H1 (cell line): ENCODE results near the gene MIDN. TPM values are rescaled to one million over a fixed set of nuclear protein-coding genes. Genes with fewer than 3 reads are reported as not detected.

Source experiments
- CTCF ChIA-PET: fragments of 300-600 bp; sonication (Branson Sonifier 250); formaldehyde crosslinking; loops from one replicate; lab custom pipeline; 2021; ENCODE audit not compliant: partially characterized antibody; lab: Charles Lee
- POLR2A ChIA-PET: fragments of 300-600 bp; sonication (Branson Sonifier 250); formaldehyde crosslinking; loops from one replicate; lab custom pipeline; 2021; ENCODE audit warnings: inconsistent platforms; ENCODE audit not compliant: partially characterized antibody; lab: Charles Lee
- DNase-seq, 2 experiments: peaks; one replicate each; pipeline versions ENCODE4 v3.0.0 to v3.0.0-alpha.2; 2010 to 2022; ENCODE audit warnings: low spot score in 2 of 2, low read depth in 1 of 2, mixed read lengths in 1 of 2
- FAIRE-seq: peaks from 2 replicates; lab custom pipeline; 2011; peaks lifted over from hg19 to GRCh38; lab: Jason Lieb, UNC
- H2AFZ ChIP-seq: 2 replicates; pipeline ENCODE4 v1.8.1; 2012; ENCODE audit warnings: low read length, inconsistent platforms
- H2AK5ac ChIP-seq: 2 replicates; pipeline ENCODE4 v1.6.1; 2013; ENCODE audit warnings: low read depth, low read length
- H2BK120ac ChIP-seq: replicated peaks from 2 replicates; pipeline ENCODE3; 2013; ENCODE audit warnings: low read depth, low read length, inconsistent platforms
- H2BK12ac ChIP-seq: 2 replicates; pipeline ENCODE4 v1.6.1; 2013; ENCODE audit warnings: low read depth, low read length
- H2BK15ac ChIP-seq: 2 replicates; pipeline ENCODE4 v1.6.1; 2013; ENCODE audit warnings: low read length
- H2BK20ac ChIP-seq: 2 replicates; pipeline ENCODE4 v1.6.1; 2013; ENCODE audit warnings: low read length
- H2BK5ac ChIP-seq: 2 replicates; pipeline ENCODE4 v1.6.1; 2013; ENCODE audit warnings: low read depth, low read length
- H3K14ac ChIP-seq: 2 replicates; pipeline ENCODE4 v1.6.1; 2013; ENCODE audit warnings: inconsistent platforms; ENCODE audit not compliant: insufficient read length
- H3K18ac ChIP-seq: 2 replicates; pipeline ENCODE4 v1.6.1; 2013; ENCODE audit warnings: low read length; ENCODE audit errors: extremely low read depth
- H3K23ac ChIP-seq: 2 replicates; pipeline ENCODE4 v1.6.1; 2013; ENCODE audit warnings: inconsistent platforms; ENCODE audit not compliant: insufficient read length
- H3K23me2 ChIP-seq: 2 replicates; pipeline ENCODE4 v1.6.1; 2013; ENCODE audit warnings: low read depth, low read length
- H3K27ac ChIP-seq: 2 replicates; pipeline ENCODE4 v1.6.1; 2011; ENCODE audit warnings: low read depth, low read length, inconsistent platforms
- H3K27me3 ChIP-seq, 4 experiments: replicated peaks in 1 of 4; 1 replicate in 1 of 4; 2 replicates in 3 of 4; pipeline versions ENCODE4 v1.6.1 to v1.8.1; 2011 to 2013; ENCODE audit warnings: low read length in 3 of 4, mild to moderate bottlenecking in 3 of 4, inconsistent platforms in 2 of 4, mixed read lengths in 2 of 4, moderate library complexity in 1 of 4; ENCODE audit not compliant: control insufficient read depth in 3 of 4, insufficient read depth in 3 of 4; ENCODE audit errors: extremely low read depth in 1 of 4
- H3K36me3 ChIP-seq, 4 experiments: 2 replicates each; pipeline versions ENCODE4 v1.6.1 to v1.8.1; 2011 to 2013; ENCODE audit warnings: mild to moderate bottlenecking in 4 of 4, low read length in 3 of 4, moderate library complexity in 2 of 4, control low read depth in 1 of 4, inconsistent platforms in 1 of 4; ENCODE audit not compliant: insufficient read depth in 4 of 4, control insufficient read depth in 2 of 4
- H3K4ac ChIP-seq: replicated peaks from 2 replicates; pipeline ENCODE3; 2013; ENCODE audit warnings: low read length, low read depth, mixed read lengths, inconsistent platforms; ENCODE audit not compliant: insufficient read length
- H3K4me1 ChIP-seq, 4 experiments: replicated peaks in 1 of 4; 1 replicate in 1 of 4; 2 replicates in 3 of 4; pipeline versions ENCODE4 v1.6.1 to v1.8.1; 2011 to 2013; ENCODE audit warnings: low read length in 3 of 4, inconsistent platforms in 2 of 4, mixed read lengths in 1 of 4; ENCODE audit not compliant: insufficient read depth in 4 of 4, control insufficient read depth in 3 of 4
- H3K4me2 ChIP-seq, 2 experiments: 2 replicates each; pipeline versions ENCODE4 v1.6.1 to v1.8.1; 2011 to 2013; ENCODE audit warnings: low read depth in 2 of 2, low read length in 2 of 2, control low read depth in 1 of 2, inconsistent platforms in 1 of 2, mild to moderate bottlenecking in 1 of 2; ENCODE audit not compliant: insufficient read depth in 1 of 2
- H3K4me3 ChIP-seq, 4 experiments: fragments of 200-600, 300-600 bp in 1 of 4; sonication (generic), shearing (Covaris generic), sonication (Bioruptor Twin) in 1 of 4; 2 replicates each; pipeline versions ENCODE4 v1.5.1 to v1.8.1; 2011 to 2016; ENCODE audit warnings: low read length in 4 of 4, low read depth in 3 of 4, control low read depth in 2 of 4, inconsistent platforms in 2 of 4, mild to moderate bottlenecking in 2 of 4, mixed read lengths in 1 of 4, moderate library complexity in 1 of 4; ENCODE audit not compliant: insufficient read depth in 2 of 4; ENCODE audit errors: extremely low read depth in 1 of 4
- H3K56ac ChIP-seq: replicated peaks from 2 replicates; pipeline ENCODE3; 2013; ENCODE audit warnings: low read depth, mild to moderate bottlenecking, mixed read lengths, low read length, inconsistent platforms; ENCODE audit not compliant: insufficient read length
- H3K79me1 ChIP-seq: 2 replicates; pipeline ENCODE4 v1.6.1; 2013; ENCODE audit warnings: low read depth, low read length, control low read depth
- H3K79me2 ChIP-seq, 2 experiments: 2 replicates each; pipeline versions ENCODE4 v1.6.1 to v1.8.1; 2012 to 2013; ENCODE audit warnings: low read length in 2 of 2, mild to moderate bottlenecking in 2 of 2, inconsistent platforms in 1 of 2; ENCODE audit not compliant: insufficient read depth in 2 of 2, control insufficient read depth in 1 of 2
- H3K9ac ChIP-seq, 4 experiments: replicated peaks in 1 of 4; 1 replicate in 1 of 4; 2 replicates in 3 of 4; pipeline versions ENCODE4 v1.6.1 to v1.8.1; 2011 to 2013; ENCODE audit warnings: low read depth in 3 of 4, low read length in 3 of 4, control low read depth in 2 of 4, mild to moderate bottlenecking in 2 of 4, moderate library complexity in 2 of 4, inconsistent platforms in 1 of 4; ENCODE audit errors: extremely low read depth in 1 of 4
- H3K9me3 ChIP-seq, 2 experiments: 2 replicates each; pipeline versions ENCODE4 v1.6.1 to v1.8.1; 2012 to 2013; ENCODE audit warnings: mild to moderate bottlenecking in 2 of 2, moderate library complexity in 2 of 2, control low read depth in 1 of 2, inconsistent platforms in 1 of 2, low read depth in 1 of 2, low read length in 1 of 2, mixed read lengths in 1 of 2; ENCODE audit not compliant: insufficient read depth in 2 of 2
- H4K20me1 ChIP-seq, 2 experiments: replicated peaks in 1 of 2; 2 replicates each; pipeline versions ENCODE3 to v1.8.1; 2011 to 2013; ENCODE audit warnings: inconsistent platforms in 2 of 2, low read length in 2 of 2, mild to moderate bottlenecking in 1 of 2; ENCODE audit not compliant: insufficient read depth in 2 of 2, control insufficient read depth in 1 of 2
- H4K5ac ChIP-seq: 2 replicates; pipeline ENCODE4 v1.6.1; 2013; ENCODE audit warnings: low read length, low read depth, mixed read lengths, inconsistent platforms; ENCODE audit not compliant: insufficient read length
- H4K8ac ChIP-seq: 2 replicates; pipeline ENCODE4 v1.8.0; 2013; ENCODE audit warnings: mild to moderate bottlenecking, moderate library complexity, low read length, inconsistent platforms; ENCODE audit not compliant: insufficient read depth; ENCODE audit errors: extremely low read depth
- H4K91ac ChIP-seq: replicated peaks from 2 replicates; pipeline ENCODE3; 2013; ENCODE audit warnings: low read length, mixed read lengths, inconsistent platforms; ENCODE audit not compliant: insufficient read length
- ASH2L ChIP-seq: fragments of 200-600, 300-600 bp; sonication (generic); IDR thresholded peaks from one replicate; pipeline ENCODE4 v1.7.1; 2017; ENCODE audit warnings: low read length
- ATF2 ChIP-seq: IDR thresholded peaks from 2 replicates; pipeline ENCODE4 v1.6.1; 2012; ENCODE audit warnings: low read length, inconsistent platforms
- BACH1 ChIP-seq: IDR thresholded peaks from 2 replicates; pipeline ENCODE4 v1.6.1; 2012; ENCODE audit warnings: low read length, improper control_type of control experiment
- EGR1 ChIP-seq: IDR thresholded peaks from 2 replicates; pipeline ENCODE4 v1.6.1; 2011; ENCODE audit warnings: low read depth, low read length, borderline replicate concordance
- GABPA ChIP-seq: IDR thresholded peaks from 2 replicates; pipeline ENCODE4 v1.6.1; 2011; ENCODE audit warnings: mild to moderate bottlenecking, low read length, moderate library complexity, borderline replicate concordance; ENCODE audit not compliant: insufficient read depth
- HDAC2 ChIP-seq, 2 experiments: fragments of 300-600 bp in 1 of 2; sonication (generic) in 1 of 2; IDR thresholded peaks; 2 replicates each; pipeline ENCODE4 v1.6.1; 2011 to 2012; ENCODE audit warnings: low read depth in 2 of 2, low read length in 2 of 2, mild to moderate bottlenecking in 2 of 2, moderate library complexity in 2 of 2, borderline replicate concordance in 1 of 2, inconsistent platforms in 1 of 2
- MAFK ChIP-seq: IDR thresholded peaks from 2 replicates; pipeline ENCODE4 v1.6.1; 2012; ENCODE audit warnings: low read depth, mild to moderate bottlenecking, improper control_type of control experiment, low read length
- NANOG ChIP-seq: IDR thresholded peaks from 2 replicates; pipeline ENCODE4 v1.6.1; 2011; ENCODE audit warnings: low read length, low read depth, mild to moderate bottlenecking, inconsistent platforms; ENCODE audit not compliant: insufficient read depth, poor library complexity, severe bottlenecking
- RAD21 ChIP-seq, 2 experiments: IDR thresholded peaks in 1 of 2; conservative IDR thresholded peaks in 1 of 2; 2 replicates each; pipeline ENCODE4 v1.6.1; 2011; ENCODE audit warnings: low read depth in 2 of 2, low read length in 2 of 2, improper control_type of control experiment in 1 of 2, inconsistent platforms in 1 of 2, mild to moderate bottlenecking in 1 of 2, moderate library complexity in 1 of 2
- WGBS, 2 experiments: shearing (Covaris generic) in 1 of 2; methylation state at CpG; one replicate each; pipeline versions ENCODE4 v1.1.6 to v1.1.7; 2013 to 2015; ENCODE audit warnings: low lambda C conversion rate in 2 of 2, mixed read lengths in 2 of 2, inconsistent platforms in 1 of 2, low coverage in 1 of 2, missing lambda C conversion rate in 1 of 2; ENCODE audit not compliant: insufficient replicate concordance in 2 of 2, insufficient coverage in 1 of 2, insufficient read length in 1 of 2; ENCODE audit errors: extremely low coverage in 1 of 2, missing lambda C conversion rate in 1 of 2; 5-methylcytosine and 5-hydroxymethylcytosine counted together
- polyA plus RNA-seq, 7 experiments: library from polyadenylated mRNA; depleted of rRNA in 3 of 7; stranded (reverse) in 5 of 7; unstranded in 2 of 7; fragments of >200 nt in 5 of 7; fragments of 200-250 nt in 2 of 7; gene quantifications; 1 replicate in 5 of 7; 2 replicates in 1 of 7; 4 replicates in 1 of 7; pipeline versions ENCODE4 v1.2.1 to v1.2.3, GENCODE V29; 2011 to 2013; ENCODE audit warnings: missing spikeins in 2 of 7, mixed read lengths in 2 of 7
- total RNA-seq: library from RNA; stranded (reverse); fragmentation: NEBNext Ultra II Directional; extraction: Animal tissue kit (Norgen Biotek cat#: 25700); gene quantifications from 2 replicates; pipeline ENCODE4 v1.2.1, GENCODE V29; 2021

The MIDN gene
- total and polyA plus RNA-seq, 2 of the 8 experiments (the other 6 are each of a cell fraction or from before 2014, with no cell fraction given), result 39.8 to 159 TPM

- H2AFZ ChIP-seq, result no peak overlapping the region
- 11% methylated on average over 15 of the region's 59 CpGs; no CpG with 5 or more reads in 1 of the 2 experiments for WGBS, 2 experiments
- TF ChIP-seq HDAC2 (IDR thresholded peaks at IDR 0.05; ENCODE audit: borderline replicate concordance in 1 of 2, low read depth in 2 of 2, low read length in 2 of 2) (0 out of 4 replicates have a peak, but pooled peaks of 1 of the 2 experiments have one; percentile 57), NANOG (no peak), MAFK (no peak), ATF2 (no peak), BACH1 (peak; percentile 81), EGR1 (0 out of 2 replicates have a peak, but pooled peaks have one; percentile 75), ASH2L (peak; percentile 47), GABPA (peak; percentile 44; the same call in 1 of the 2 replicates), RAD21 (IDR thresholded peaks at IDR 0.05 in 1 of 2, conservative IDR thresholded peaks at IDR 0.05 in 1 of 2; ENCODE audit: low read depth in 2 of 2, low read length in 2 of 2) (peak; percentile 55 to 75)
These were observed 18.6 kb downstream of the MIDN start for GRCh38 chr19:1266916-1267476.

More at GRCh38 chr19:1266916-1267476, 18.6 kb downstream of the MIDN start:
- Histone ChIP-seq H3K4ac (peak overlapping the region; percentile 78), H3K4me3 (peak overlapping the region; percentile 33 to 61 (median 42)), H2BK12ac (0 out of 2 replicates have a peak overlapping the region, but pooled peaks have one; percentile 19), H4K91ac (no peak overlapping the region), H3K79me2 (peaks cover 5 to 24% of the 10 kb centered on the region in 2 experiments), H2BK15ac (no peak overlapping the region), H2BK20ac (no peak overlapping the region), H3K4me1 (peaks cover 4 to 59% (median 43%) of the 10 kb centered on the region in 4 experiments), H2BK120ac (no peak overlapping the region), H3K14ac (no peak overlapping the region), H2AK5ac (no peak overlapping the region), H3K4me2 (peak overlapping the region; percentile 82 to 83), H3K56ac (no peak overlapping the region), H3K23me2 (peaks cover 25% of the 10 kb centered on the region; the same call in 1 of the 2 replicates), H3K9me3 (no peaks in the 10 kb centered on the region), H4K5ac (no peak overlapping the region), H3K27me3 (peaks cover 0 to 10% (median 5%) of the 10 kb centered on the region in 4 experiments; a peak in 4 of 7 replicates), H2BK5ac (no peak overlapping the region), H3K23ac (no peak overlapping the region), H3K36me3 (peaks cover 13 to 16% (median 16%) of the 10 kb centered on the region in 4 experiments), H4K8ac (peak overlapping the region; percentile 4), H3K79me1 (peaks cover 5% of the 10 kb centered on the region; the same call in 1 of the 2 replicates), H3K27ac (no peak overlapping the region), H3K18ac (peak overlapping the region; percentile 32; the same call in 1 of the 2 replicates), H3K9ac (no peak overlapping the region; a peak in 2 of 7 replicates), H4K20me1 (peaks cover 5 to 15% of the 10 kb centered on the region in 2 experiments)
- no peak for FAIRE-seq
- ChIA-PET CTCF (interaction anchor here (0.7 to 15.9 kb wide), 20 partner anchors 12 to 580 kb away, joined by 3 to 212 read pairs (median 3); partner anchors contain the start of genes ATP5F1D and CNN2), POLR2A (interaction anchor here (0.6 to 19.4 kb wide), 18 partner anchors 9 to 240 kb away, joined by 3 to 456 read pairs (median 4); partner anchors contain the start of genes ATP5F1D, CBARP, FAM174C and MIDN)
- peak in 1 of 2 experiments; percentile 97 for DNase-seq
